Esophagus muscularis mucosa (tissue), 4 donors: ENCODE data around the gene ODR4. TPM values are rescaled to one million over a fixed set of nuclear protein-coding genes. Genes with fewer than 3 reads are reported as not detected.
A peak's percentile ranks its signal among the peaks of the same experiment; 100 is the strongest.

ENCODE experiments used
- DNase-seq: peaks from one replicate; pipeline ENCODE4 v3.0.0-alpha.2; 2017; ENCODE audit errors: extremely low spot score
- H3K27ac ChIP-seq, 4 donors: fragments of 200-600 bp; sonication (generic); replicated peaks in 1 of 4; 1 replicate in 3 of 4; 2 replicates in 1 of 4; pipeline ENCODE4 v1.5.1; 2016 to 2019; ENCODE audit warnings: mild to moderate bottlenecking in 1 of 4
- H3K27me3 ChIP-seq, 4 donors: fragments of 200-600 bp; sonication (generic); one replicate each; pipeline versions ENCODE4 v1.5.1 to v1.6.0; 2016 to 2019
- H3K36me3 ChIP-seq, 4 donors: fragments of 200-600 bp; sonication (generic); one replicate each; pipeline ENCODE4 v1.5.1; 2016 to 2019
- H3K4me1 ChIP-seq, 4 donors: fragments of 200-600 bp; sonication (generic); one replicate each; pipeline ENCODE4 v1.5.1; 2016 to 2019
- H3K4me3 ChIP-seq, 4 donors: fragments of 200-600 bp; sonication (generic); 1 replicate in 2 of 4; 2 replicates in 2 of 4; pipeline ENCODE4 v1.5.1; 2016 to 2019; ENCODE audit warnings: mild to moderate bottlenecking in 4 of 4, moderate library complexity in 1 of 4
- H3K9me3 ChIP-seq, 4 donors: fragments of 200-600 bp; sonication (generic); 1 replicate in 3 of 4; 2 replicates in 1 of 4; pipeline ENCODE4 v1.5.1; 2016 to 2019
- EP300 ChIP-seq: sonication (generic); formaldehyde crosslinking; IDR thresholded peaks from one replicate; pipeline ENCODE4 v1.6.1; 2017; ENCODE audit warnings: antibody characterized with exemption
- POLR2A ChIP-seq: fragments of 450-650 bp; IDR thresholded peaks from one replicate; pipeline ENCODE4 v1.6.1; 2017; ENCODE audit warnings: antibody characterized with exemption, moderate library complexity, mild to moderate bottlenecking, low read depth
- POLR2AphosphoS5 ChIP-seq, 2 donors: sonication (generic); formaldehyde crosslinking; IDR thresholded peaks; one replicate each; pipeline ENCODE4 v1.6.1; 2017; ENCODE audit warnings: antibody characterized with exemption in 2 of 2
- WGBS: methylation state at CpG from one replicate; pipeline ENCODE4 v1.1.5; 2018; 5-methylcytosine and 5-hydroxymethylcytosine counted together
- intact Hi-C: fragments of 100-400 bp; cut with DNase I; formaldehyde crosslinking; loops from one replicate; pipeline ENCODE4 v1.15.1; 2023
- total RNA-seq, 4 donors: library from RNA; depleted of rRNA; stranded (reverse); fragments of >200 nt; gene quantifications; one replicate each; pipeline versions ENCODE4 v1.1.0 to v1.2.1, GENCODE V29; 2016
- TF ChIP-seq, protein P1 (sequence below), 3 experiments: fragments of 200-600 bp in 2 of 3; fragments of 450-650 bp in 1 of 3; sonication (generic) in 2 of 3; IDR thresholded peaks; one replicate each; pipeline ENCODE4 v1.5.1; 2017 to 2019; ENCODE audit warnings: antibody characterized with exemption in 3 of 3, mild to moderate bottlenecking in 2 of 3, moderate library complexity in 1 of 3

Gene ODR4
- total RNA-seq, 4 donors from 2014 or later, result 8.4 to 14.9 (median 11.8) TPM

DNA sequence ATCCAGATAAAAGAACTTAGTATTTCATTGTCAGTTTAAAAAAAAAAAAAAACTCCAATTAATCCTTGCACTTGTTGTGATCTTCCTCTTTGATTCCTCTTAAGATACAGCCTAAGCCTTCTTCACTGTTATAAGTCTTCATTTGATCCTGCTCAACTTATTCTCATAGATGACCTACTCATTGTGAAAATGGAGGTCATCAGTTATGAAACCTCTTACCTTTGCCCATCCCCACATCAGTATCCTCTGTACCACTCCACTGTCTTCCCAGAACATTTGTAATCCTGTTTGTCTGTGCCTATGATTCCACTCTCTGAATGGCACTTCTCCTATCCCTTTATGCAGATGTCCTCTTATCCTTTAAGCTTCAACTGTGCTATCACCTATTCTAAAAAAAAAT lies 28.0 kb downstream of the ODR4 start:
- no peak for DNase-seq
- peaks cover 19 to 76% (median 43%) of the 10 kb centered on the region in 4 donors for H3K36me3 ChIP-seq
- peaks cover 0 to 5% (median 0%) of the 10 kb centered on the region in 4 donors for H3K4me1 ChIP-seq
- intact Hi-C loops, result loop anchor here (10.0 kb wide), 1 partner anchor 581 kb away; no protein-coding TSS in a partner anchor
- H3K9me3 ChIP-seq, result no peaks in the 10 kb centered on the region
- H3K4me3 ChIP-seq, result no peak overlapping the region
- no peak for TF ChIP-seq POLR2A
- no peak for TF ChIP-seq POLR2AphosphoS5 (IDR thresholded peaks at IDR 0.05)
- TF ChIP-seq, protein P1, sequence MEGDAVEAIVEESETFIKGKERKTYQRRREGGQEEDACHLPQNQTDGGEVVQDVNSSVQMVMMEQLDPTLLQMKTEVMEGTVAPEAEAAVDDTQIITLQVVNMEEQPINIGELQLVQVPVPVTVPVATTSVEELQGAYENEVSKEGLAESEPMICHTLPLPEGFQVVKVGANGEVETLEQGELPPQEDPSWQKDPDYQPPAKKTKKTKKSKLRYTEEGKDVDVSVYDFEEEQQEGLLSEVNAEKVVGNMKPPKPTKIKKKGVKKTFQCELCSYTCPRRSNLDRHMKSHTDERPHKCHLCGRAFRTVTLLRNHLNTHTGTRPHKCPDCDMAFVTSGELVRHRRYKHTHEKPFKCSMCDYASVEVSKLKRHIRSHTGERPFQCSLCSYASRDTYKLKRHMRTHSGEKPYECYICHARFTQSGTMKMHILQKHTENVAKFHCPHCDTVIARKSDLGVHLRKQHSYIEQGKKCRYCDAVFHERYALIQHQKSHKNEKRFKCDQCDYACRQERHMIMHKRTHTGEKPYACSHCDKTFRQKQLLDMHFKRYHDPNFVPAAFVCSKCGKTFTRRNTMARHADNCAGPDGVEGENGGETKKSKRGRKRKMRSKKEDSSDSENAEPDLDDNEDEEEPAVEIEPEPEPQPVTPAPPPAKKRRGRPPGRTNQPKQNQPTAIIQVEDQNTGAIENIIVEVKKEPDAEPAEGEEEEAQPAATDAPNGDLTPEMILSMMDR (IDR thresholded peaks at IDR 0.05), result no peak
- TF ChIP-seq EP300, result no peak
- H3K27ac ChIP-seq, result no peak overlapping the region
- H3K27me3 ChIP-seq, result no peaks in the 10 kb centered on the region

DNA sequence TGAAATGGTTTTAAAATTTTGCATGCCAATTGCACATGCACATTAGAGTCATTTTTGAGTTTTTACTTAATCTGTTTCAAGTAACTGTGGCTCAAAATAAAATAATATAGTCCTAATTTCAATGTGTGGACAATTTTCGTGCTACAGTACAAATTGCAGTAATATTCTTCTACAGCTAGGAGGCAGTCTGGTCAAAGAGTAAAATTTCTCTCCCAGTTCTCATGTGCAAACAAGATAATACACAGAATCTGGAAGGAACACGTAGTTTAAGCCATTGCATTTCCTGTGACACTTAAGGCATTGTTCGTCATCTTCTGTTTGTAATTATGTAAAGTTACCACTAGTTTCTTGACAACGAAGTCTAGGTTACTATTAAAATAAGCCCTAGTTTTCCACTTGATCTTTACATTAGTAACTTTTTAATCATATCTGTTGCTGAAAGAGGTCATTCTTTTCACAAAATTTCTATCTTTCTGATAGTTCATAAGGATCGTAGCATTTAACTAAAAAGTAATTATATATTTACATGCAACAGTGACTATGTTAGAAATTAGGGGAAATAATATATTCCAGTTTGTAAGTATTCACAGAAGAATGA lies 28.9 kb downstream of the ODR4 start:
- intact Hi-C loops, result loop anchor here (10.0 kb wide), 1 partner anchor 580 kb away; no protein-coding TSS in a partner anchor
- Histone ChIP-seq H3K27me3 (no peaks in the 10 kb centered on the region), H3K4me1 (peaks cover 0 to 5% (median 0%) of the 10 kb centered on the region in 4 donors), H3K27ac (no peak overlapping the region), H3K36me3 (peaks cover 11 to 74% (median 40%) of the 10 kb centered on the region in 4 donors), H3K4me3 (no peak overlapping the region), H3K9me3 (no peaks in the 10 kb centered on the region)
- 41% methylated on average over 5 of the region's 5 CpGs for WGBS
- TF ChIP-seq POLR2A (no peak), POLR2AphosphoS5 (IDR thresholded peaks at IDR 0.05) (no peak), EP300 (no peak)
- TF ChIP-seq, protein P1 (IDR thresholded peaks at IDR 0.05), result peak; percentile 55 to 73 (median 63)
- DNase-seq, result no peak

DNA sequence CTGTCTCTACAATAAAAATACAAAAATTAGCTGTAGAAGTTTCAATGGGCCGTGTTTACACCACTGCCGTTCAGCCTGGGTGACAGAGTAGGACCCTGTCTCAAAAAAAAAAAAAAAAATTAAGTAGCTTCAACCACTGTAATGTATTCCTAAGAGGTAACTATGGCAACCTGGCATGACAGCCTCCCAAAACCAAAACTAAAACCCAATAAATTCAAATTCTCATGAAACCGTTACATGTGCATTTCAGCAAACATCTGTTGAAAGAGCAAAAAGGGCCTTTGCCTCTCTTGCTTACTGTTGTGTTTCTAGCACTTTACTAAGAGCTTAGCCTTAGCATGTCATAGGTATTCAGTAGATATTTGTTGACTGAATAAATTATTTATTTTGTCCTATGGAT lies 33.5 kb downstream of the ODR4 start:
- 85% methylated on average over 3 of the region's 3 CpGs for WGBS
- TF ChIP-seq POLR2AphosphoS5 (IDR thresholded peaks at IDR 0.05) (no peak), EP300 (no peak), POLR2A (no peak)
- TF ChIP-seq, protein P1 (IDR thresholded peaks at IDR 0.05), result no peak
- H3K27ac ChIP-seq, result no peak overlapping the region
- intact Hi-C loops, result loop anchor here (10.0 kb wide), 1 partner anchor 576 kb away; no protein-coding TSS in a partner anchor
- peaks cover 0 to 5% (median 0%) of the 10 kb centered on the region in 4 donors for H3K4me1 ChIP-seq
- no peak for DNase-seq
- no peaks in the 10 kb centered on the region for H3K9me3 ChIP-seq
- no peaks in the 10 kb centered on the region for H3K27me3 ChIP-seq
- H3K36me3 ChIP-seq, result peaks cover 14 to 70% (median 47%) of the 10 kb centered on the region in 4 donors
- no peak overlapping the region for H3K4me3 ChIP-seq

DNA sequence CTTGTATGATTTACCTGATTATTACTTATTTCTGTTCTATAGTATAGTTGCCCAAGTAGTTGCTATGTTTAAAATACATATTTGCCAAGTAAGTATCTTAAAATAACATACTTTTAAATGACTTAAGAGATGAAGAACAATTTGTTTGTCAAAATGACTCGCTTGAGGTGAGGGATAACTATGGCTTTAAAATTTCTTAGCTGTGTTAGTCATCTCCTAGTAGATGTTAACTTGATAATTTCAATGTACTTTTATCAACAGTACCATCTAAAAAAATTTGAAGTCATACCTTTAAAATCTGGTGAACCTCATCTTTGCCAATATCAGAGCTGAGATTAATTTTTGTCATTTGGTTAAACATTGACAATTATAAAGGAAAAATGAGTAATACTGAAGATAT lies 37.7 kb downstream of the ODR4 start:
- TF ChIP-seq EP300 (no peak), POLR2A (no peak), POLR2AphosphoS5 (IDR thresholded peaks at IDR 0.05) (no peak)
- TF ChIP-seq, protein P1 (IDR thresholded peaks at IDR 0.05), result no peak
- no peaks in the 10 kb centered on the region for H3K27me3 ChIP-seq
- H3K9me3 ChIP-seq, result no peaks in the 10 kb centered on the region
- no peak overlapping the region for H3K4me3 ChIP-seq
- peaks cover 0 to under 1% (median 0%) of the 10 kb centered on the region in 4 donors for H3K4me1 ChIP-seq
- no peak for DNase-seq
- 90% methylated on average over 1 of the region's 1 CpG for WGBS
- H3K27ac ChIP-seq, result no peak overlapping the region
- intact Hi-C loops, result no loop called here
- peaks cover 9 to 59% (median 29%) of the 10 kb centered on the region in 4 donors for H3K36me3 ChIP-seq
